HepG2 (cell line): Measurements from ENCODE around the gene KRT17. TPM values are rescaled to one million over a fixed set of nuclear protein-coding genes. Genes with fewer than 3 reads are reported as not detected.

Source experiments
- CREB1 ChIP-seq, 2 experiments: fragments of 450-650 bp in 1 of 2; IDR thresholded peaks; 2 replicates each; pipeline ENCODE4 v1.6.1; 2016 to 2017; ENCODE audit warnings: control low read depth in 1 of 2, mild to moderate bottlenecking in 1 of 2, missing compliant biosample characterization in 1 of 2, missing genetic modification characterization in 1 of 2
- IKZF4 ChIP-seq: sonication (generic); formaldehyde crosslinking; IDR thresholded peaks from 2 replicates; pipeline ENCODE4 v1.5.1; 2020; ENCODE audit warnings: borderline replicate concordance, mild to moderate bottlenecking, low read depth, missing genetic modification reagents; ENCODE audit errors: not compliant biosample characterization
- KDM5A ChIP-seq: fragments of 200-600 bp; sonication (generic); IDR thresholded peaks from 2 replicates; pipeline ENCODE4 v1.7.0; 2018; ENCODE audit warnings: antibody characterized with exemption, mild to moderate bottlenecking, low read length, borderline replicate concordance
- KLF9 ChIP-seq: IDR thresholded peaks from 2 replicates; pipeline ENCODE4 v1.6.1; 2016; ENCODE audit warnings: low read depth
- PAWR ChIP-seq: sonication (generic); formaldehyde crosslinking; IDR thresholded peaks from 2 replicates; pipeline ENCODE4 v1.4.0; 2020; ENCODE audit warnings: missing genetic modification reagents, mild to moderate bottlenecking, borderline replicate concordance
- POLR2G ChIP-seq: fragments of 200-400 bp; formaldehyde crosslinking; IDR thresholded peaks from 2 replicates; pipeline ENCODE4 v1.6.1; 2018; ENCODE audit warnings: mild to moderate bottlenecking, low read depth, low read length, moderate library complexity
- SMAD1 ChIP-seq: sonication (generic); formaldehyde crosslinking; IDR thresholded peaks from 2 replicates; pipeline ENCODE4 v1.4.0; 2020; ENCODE audit warnings: missing genetic modification reagents, low read depth, mild to moderate bottlenecking, borderline replicate concordance
- SP4 ChIP-seq: sonication (generic); formaldehyde crosslinking; IDR thresholded peaks from 2 replicates; pipeline ENCODE4 v1.8.1; 2023; ENCODE audit warnings: mild to moderate bottlenecking, missing genetic modification reagents
- SP5 ChIP-seq: IDR thresholded peaks from 2 replicates; pipeline ENCODE4 v1.6.1; 2016; ENCODE audit warnings: low read depth, borderline replicate concordance
- SRSF4 ChIP-seq: fragments of 200-400 bp; formaldehyde crosslinking; IDR thresholded peaks from one replicate; pipeline ENCODE4 v1.6.1; 2018; ENCODE audit warnings: mild to moderate bottlenecking, low read depth, low read length, moderate library complexity; ENCODE audit not compliant: poor library complexity, severe bottlenecking
- XBP1 ChIP-seq: sonication (generic); formaldehyde crosslinking; IDR thresholded peaks from 2 replicates; pipeline ENCODE4 v1.5.0; 2020; ENCODE audit warnings: missing genetic modification reagents
- ZNF230 ChIP-seq: sonication (generic); formaldehyde crosslinking; IDR thresholded peaks from 2 replicates; pipeline ENCODE4 v1.4.0; 2020; ENCODE audit warnings: mild to moderate bottlenecking, missing genetic modification reagents
- ZNF549 ChIP-seq: sonication (generic); formaldehyde crosslinking; IDR thresholded peaks from 2 replicates; pipeline ENCODE4 v1.5.0; 2020; ENCODE audit warnings: missing genetic modification reagents
- ZNF558 ChIP-seq: sonication (generic); formaldehyde crosslinking; IDR thresholded peaks from 2 replicates; pipeline ENCODE4 v1.9.0; 2022; ENCODE audit warnings: mild to moderate bottlenecking, missing genetic modification reagents, borderline replicate concordance
- ZNF782 ChIP-seq: sonication (generic); formaldehyde crosslinking; IDR thresholded peaks from 2 replicates; pipeline ENCODE4 v1.4.0; 2020; ENCODE audit warnings: missing genetic modification reagents, mild to moderate bottlenecking, borderline replicate concordance
- polyA plus RNA-seq, 8 experiments: library from polyadenylated mRNA; depleted of rRNA in 3 of 8; stranded (reverse) in 7 of 8; unstranded in 1 of 8; fragments of >200 nt; fragmentation: Illumina TruSeq in 4 of 8; extraction: Trizol in 4 of 8; gene quantifications; 2 replicates each; pipeline versions ENCODE4 v1.2.1 to v1.2.3, GENCODE V29; 2011 to 2016; ENCODE audit warnings: low read depth in 4 of 8, missing spikeins in 1 of 8, mixed read lengths in 1 of 8; ENCODE audit not compliant: insufficient read depth in 1 of 8
- total RNA-seq, 5 experiments: library from RNA; depleted of rRNA; stranded (reverse); fragments of >200 nt; fragmentation: Illumina TruSeq; extraction: Trizol; gene quantifications; 2 replicates each; pipeline ENCODE4 v1.2.3, GENCODE V29; 2016; ENCODE audit warnings: low read depth in 1 of 5
- TF ChIP-seq, protein P1 (sequence below): sonication (generic); formaldehyde crosslinking; IDR thresholded peaks from 2 replicates; pipeline ENCODE4 v1.4.0; 2020; ENCODE audit warnings: missing genetic modification reagents, borderline replicate concordance
- TF ChIP-seq, protein P2 (sequence below): IDR thresholded peaks from 2 replicates; pipeline ENCODE4 v1.6.1; 2016; ENCODE audit warnings: low read depth
- TF ChIP-seq, protein P3 (sequence below): sonication (generic); formaldehyde crosslinking; IDR thresholded peaks from 2 replicates; pipeline ENCODE4 v1.4.0; 2020; ENCODE audit warnings: missing genetic modification reagents
- TF ChIP-seq, protein P4 (sequence below): sonication (generic); formaldehyde crosslinking; conservative IDR thresholded peaks from 2 replicates; pipeline ENCODE4 v1.4.0; 2020; ENCODE audit warnings: missing genetic modification reagents
- TF ChIP-seq, protein P5 (sequence below): sonication (generic); formaldehyde crosslinking; IDR thresholded peaks from 2 replicates; pipeline ENCODE4 v1.5.0; 2020; ENCODE audit warnings: missing genetic modification reagents

KRT17 gene
- total and polyA plus RNA-seq, 2 of the 13 experiments (the other 11 are each of a cell fraction or from before 2014, with no cell fraction given): 0.38 to 0.82 TPM

DNA sequence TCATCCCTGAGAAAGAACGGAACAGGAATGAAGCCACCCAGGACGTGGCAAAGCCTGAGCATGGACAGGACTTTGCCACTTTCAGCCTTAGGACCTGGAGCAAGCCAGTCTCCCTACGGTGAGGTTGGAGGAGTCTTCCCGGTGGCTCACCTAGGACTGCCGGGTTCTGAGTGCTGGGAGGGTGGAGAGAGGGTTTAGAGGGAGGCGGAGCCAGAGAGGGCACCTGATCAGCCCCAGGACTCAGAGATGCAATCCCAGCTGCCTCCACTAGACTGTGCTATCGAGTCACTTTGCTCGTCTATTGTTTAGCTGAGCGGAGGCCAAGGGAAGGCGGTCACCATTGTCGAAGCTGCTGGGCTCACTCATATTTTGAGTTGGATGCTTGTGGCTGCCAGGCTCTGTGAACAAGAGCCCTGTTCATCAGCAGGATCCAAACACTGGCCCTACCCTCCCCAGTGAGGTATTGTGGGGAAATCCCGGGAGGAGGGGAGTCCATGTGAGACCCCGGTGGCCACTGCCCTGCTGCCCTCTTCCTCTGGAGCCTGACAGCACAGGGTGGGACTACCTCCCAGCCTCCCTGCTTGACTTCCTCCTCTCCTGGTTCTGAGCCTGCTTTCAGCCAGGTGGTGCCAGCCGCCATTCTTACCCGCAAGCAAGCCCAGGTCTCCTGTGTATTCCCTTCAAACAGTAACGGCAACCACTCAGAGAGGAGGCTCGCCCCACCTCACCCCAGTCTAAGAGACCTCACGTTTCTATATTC is 44.7 kb downstream of the KRT17 start (continued):
- TF ChIP-seq, protein P1, sequence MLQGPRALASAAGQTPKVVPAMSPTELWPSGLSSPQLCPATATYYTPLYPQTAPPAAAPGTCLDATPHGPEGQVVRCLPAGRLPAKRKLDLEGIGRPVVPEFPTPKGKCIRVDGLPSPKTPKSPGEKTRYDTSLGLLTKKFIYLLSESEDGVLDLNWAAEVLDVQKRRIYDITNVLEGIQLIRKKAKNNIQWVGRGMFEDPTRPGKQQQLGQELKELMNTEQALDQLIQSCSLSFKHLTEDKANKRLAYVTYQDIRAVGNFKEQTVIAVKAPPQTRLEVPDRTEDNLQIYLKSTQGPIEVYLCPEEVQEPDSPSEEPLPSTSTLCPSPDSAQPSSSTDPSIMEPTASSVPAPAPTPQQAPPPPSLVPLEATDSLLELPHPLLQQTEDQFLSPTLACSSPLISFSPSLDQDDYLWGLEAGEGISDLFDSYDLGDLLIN (CRISPR knock-in tag): no peak
- TF ChIP-seq, protein P2, sequence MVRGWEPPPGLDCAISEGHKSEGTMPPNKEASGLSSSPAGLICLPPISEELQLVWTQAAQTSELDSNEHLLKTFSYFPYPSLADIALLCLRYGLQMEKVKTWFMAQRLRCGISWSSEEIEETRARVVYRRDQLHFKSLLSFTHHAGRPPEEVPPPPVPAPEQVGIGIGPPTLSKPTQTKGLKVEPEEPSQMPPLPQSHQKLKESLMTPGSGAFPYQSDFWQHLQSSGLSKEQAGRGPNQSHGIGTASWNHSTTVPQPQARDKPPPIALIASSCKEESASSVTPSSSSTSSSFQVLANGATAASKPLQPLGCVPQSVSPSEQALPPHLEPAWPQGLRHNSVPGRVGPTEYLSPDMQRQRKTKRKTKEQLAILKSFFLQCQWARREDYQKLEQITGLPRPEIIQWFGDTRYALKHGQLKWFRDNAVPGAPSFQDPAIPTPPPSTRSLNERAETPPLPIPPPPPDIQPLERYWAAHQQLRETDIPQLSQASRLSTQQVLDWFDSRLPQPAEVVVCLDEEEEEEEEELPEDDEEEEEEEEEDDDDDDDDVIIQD (CRISPR knock-in tag): no peak
- TF ChIP-seq, protein P3, sequence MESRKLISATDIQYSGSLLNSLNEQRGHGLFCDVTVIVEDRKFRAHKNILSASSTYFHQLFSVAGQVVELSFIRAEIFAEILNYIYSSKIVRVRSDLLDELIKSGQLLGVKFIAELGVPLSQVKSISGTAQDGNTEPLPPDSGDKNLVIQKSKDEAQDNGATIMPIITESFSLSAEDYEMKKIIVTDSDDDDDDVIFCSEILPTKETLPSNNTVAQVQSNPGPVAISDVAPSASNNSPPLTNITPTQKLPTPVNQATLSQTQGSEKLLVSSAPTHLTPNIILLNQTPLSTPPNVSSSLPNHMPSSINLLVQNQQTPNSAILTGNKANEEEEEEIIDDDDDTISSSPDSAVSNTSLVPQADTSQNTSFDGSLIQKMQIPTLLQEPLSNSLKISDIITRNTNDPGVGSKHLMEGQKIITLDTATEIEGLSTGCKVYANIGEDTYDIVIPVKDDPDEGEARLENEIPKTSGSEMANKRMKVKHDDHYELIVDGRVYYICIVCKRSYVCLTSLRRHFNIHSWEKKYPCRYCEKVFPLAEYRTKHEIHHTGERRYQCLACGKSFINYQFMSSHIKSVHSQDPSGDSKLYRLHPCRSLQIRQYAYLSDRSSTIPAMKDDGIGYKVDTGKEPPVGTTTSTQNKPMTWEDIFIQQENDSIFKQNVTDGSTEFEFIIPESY (CRISPR knock-in tag): no peak
- TF ChIP-seq CREB1 (IDR thresholded peaks at IDR 0.05) (no peak), CREB1 (CRISPR knock-in tag; IDR thresholded peaks at IDR 0.05) (no peak), PAWR (CRISPR knock-in tag) (no peak), ZNF549 (CRISPR knock-in tag) (no peak), SRSF4 (no peak), KDM5A (no peak), SP5 (CRISPR knock-in tag) (0 out of 2 replicates have a peak, but pooled peaks have one; percentile 30), SMAD1 (no peak), XBP1 (CRISPR knock-in tag) (no peak), ZNF782 (no peak), POLR2G (no peak), ZNF230 (no peak), IKZF4 (CRISPR knock-in tag) (peak; percentile 31), KLF9 (CRISPR knock-in tag) (no peak), ZNF558 (no peak), SP4 (no peak)
- TF ChIP-seq, protein P4, sequence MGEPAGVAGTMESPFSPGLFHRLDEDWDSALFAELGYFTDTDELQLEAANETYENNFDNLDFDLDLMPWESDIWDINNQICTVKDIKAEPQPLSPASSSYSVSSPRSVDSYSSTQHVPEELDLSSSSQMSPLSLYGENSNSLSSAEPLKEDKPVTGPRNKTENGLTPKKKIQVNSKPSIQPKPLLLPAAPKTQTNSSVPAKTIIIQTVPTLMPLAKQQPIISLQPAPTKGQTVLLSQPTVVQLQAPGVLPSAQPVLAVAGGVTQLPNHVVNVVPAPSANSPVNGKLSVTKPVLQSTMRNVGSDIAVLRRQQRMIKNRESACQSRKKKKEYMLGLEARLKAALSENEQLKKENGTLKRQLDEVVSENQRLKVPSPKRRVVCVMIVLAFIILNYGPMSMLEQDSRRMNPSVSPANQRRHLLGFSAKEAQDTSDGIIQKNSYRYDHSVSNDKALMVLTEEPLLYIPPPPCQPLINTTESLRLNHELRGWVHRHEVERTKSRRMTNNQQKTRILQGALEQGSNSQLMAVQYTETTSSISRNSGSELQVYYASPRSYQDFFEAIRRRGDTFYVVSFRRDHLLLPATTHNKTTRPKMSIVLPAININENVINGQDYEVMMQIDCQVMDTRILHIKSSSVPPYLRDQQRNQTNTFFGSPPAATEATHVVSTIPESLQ (CRISPR knock-in tag): no peak
- TF ChIP-seq, protein P5, sequence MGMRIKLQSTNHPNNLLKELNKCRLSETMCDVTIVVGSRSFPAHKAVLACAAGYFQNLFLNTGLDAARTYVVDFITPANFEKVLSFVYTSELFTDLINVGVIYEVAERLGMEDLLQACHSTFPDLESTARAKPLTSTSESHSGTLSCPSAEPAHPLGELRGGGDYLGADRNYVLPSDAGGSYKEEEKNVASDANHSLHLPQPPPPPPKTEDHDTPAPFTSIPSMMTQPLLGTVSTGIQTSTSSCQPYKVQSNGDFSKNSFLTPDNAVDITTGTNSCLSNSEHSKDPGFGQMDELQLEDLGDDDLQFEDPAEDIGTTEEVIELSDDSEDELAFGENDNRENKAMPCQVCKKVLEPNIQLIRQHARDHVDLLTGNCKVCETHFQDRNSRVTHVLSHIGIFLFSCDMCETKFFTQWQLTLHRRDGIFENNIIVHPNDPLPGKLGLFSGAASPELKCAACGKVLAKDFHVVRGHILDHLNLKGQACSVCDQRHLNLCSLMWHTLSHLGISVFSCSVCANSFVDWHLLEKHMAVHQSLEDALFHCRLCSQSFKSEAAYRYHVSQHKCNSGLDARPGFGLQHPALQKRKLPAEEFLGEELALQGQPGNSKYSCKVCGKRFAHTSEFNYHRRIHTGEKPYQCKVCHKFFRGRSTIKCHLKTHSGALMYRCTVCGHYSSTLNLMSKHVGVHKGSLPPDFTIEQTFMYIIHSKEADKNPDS: no peak
